Measurements from ENCODE around the gene YIF1A. TPM values are rescaled to one million over a fixed set of nuclear protein-coding genes. Genes with fewer than 3 reads are reported as not detected.
A peak's percentile ranks its signal among the peaks of the same experiment; 100 is the strongest.
"Not testable (repeated sequence)": the region's sequence is repeated elsewhere in the genome, so short reads cannot be mapped to it uniquely, and the experiment has no call there.

YIF1A gene
- total RNA-seq, 2 experiments from 2014 or later = 57.4 to 64.0 TPM

DNA sequence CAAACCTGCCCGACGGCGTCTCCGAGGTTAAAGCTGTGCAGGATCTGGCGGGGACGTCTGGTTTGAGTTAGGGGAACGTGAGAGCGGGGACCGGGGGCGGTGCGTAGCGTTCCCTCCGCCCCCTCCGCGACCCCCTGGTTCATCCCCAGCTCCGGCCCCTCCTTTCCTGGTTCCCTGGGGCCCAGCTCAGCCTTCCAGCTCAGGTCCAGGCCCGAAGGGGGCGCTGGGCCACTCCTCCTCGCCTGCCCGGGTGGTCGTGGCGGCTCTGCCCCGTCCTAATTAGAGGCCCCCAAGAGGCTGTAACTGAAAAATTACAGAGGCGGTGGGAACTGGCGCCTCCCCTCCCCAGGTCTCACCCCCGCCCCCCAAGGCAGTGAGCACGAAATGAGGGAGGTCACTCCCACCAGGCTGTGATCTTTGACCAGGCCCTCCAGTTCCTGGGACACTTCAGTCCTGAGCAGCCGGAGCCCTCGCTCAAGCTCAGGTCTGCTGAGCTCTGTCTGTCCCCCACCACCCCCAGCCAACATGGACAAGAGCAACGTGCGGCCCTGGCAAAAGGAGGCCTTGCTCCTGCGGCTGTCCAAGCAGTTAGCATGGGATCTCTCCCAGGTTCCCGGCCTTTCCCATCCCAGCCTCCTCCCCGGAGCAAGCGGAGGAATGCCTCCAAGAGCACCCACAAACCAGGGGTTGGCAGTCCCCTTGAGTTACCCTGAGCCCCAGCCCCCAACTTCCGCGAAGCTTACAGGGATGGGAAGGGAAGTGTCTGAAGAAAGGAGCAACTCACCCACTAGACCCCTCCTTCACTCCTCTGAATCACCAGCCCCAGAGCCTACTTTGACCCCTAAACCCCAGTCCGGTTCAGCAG lies 24.6 kb upstream of the YIF1A start:
- peak; percentile 51 for DNase-seq

DNA sequence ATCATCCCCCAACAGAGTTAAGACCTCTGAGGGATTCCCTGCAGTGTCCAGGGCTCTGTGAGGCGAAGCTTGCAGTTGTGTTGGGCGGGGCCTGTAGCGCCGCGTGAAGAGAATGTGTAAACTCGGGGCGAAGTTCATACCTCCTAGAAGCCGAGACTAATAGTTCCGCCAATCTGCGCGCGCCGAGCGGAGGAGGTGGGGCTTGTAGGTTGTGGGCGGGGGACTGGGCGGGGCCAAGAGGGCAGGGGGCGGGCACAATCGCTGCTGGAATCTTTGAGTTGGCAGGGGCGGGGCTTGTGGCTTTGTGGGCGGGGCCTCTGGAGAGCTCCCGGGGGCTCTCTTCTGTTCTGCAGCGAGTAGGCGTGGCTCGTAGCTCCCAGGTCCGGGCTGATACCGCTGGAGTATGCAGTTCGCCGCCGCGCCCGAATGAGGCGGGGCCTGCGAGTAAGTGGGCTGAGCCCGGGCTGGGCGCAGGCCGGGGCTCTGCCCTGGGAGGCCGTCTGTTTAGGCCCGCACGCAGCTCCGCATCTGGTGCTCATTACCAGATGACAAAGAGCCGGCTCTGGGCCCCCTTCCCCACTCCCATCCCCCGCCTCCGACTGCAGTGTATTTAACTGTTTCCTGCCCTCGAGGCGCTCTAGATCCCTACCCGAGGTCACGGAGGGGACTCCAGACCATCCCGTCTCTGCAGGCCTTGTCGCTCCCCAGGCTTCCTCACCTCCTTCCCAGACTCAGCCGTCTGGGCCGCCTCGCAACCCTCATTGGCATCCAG lies 23.8 kb upstream of the YIF1A start:
- Mint-ChIP-seq H3K4me1 (ENCODE audit: low read depth) (peaks cover 32% of the 10 kb centered on the region), H3K9me3 (no peaks in the 10 kb centered on the region), H3K27ac (peak overlapping the region; percentile 97), H3K27me3 (no peaks in the 10 kb centered on the region), H3K4me3 (peak overlapping the region; percentile 80), H3K36me3 (ENCODE audit: low read depth) (peaks cover 7% of the 10 kb centered on the region)
- TF ChIP-seq, protein P1, sequence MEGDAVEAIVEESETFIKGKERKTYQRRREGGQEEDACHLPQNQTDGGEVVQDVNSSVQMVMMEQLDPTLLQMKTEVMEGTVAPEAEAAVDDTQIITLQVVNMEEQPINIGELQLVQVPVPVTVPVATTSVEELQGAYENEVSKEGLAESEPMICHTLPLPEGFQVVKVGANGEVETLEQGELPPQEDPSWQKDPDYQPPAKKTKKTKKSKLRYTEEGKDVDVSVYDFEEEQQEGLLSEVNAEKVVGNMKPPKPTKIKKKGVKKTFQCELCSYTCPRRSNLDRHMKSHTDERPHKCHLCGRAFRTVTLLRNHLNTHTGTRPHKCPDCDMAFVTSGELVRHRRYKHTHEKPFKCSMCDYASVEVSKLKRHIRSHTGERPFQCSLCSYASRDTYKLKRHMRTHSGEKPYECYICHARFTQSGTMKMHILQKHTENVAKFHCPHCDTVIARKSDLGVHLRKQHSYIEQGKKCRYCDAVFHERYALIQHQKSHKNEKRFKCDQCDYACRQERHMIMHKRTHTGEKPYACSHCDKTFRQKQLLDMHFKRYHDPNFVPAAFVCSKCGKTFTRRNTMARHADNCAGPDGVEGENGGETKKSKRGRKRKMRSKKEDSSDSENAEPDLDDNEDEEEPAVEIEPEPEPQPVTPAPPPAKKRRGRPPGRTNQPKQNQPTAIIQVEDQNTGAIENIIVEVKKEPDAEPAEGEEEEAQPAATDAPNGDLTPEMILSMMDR (IDR thresholded peaks at IDR 0.05) = no peak
- ChIA-PET CTCF (interaction anchor here (0.5 to 10.2 kb wide), 20 partner anchors 9 to 109 kb away, joined by 3 to 149 read pairs (median 8); partner anchors contain the start of genes B4GAT1, BRMS1, RIN1 and TMEM151A), POLR2A (interaction anchor here (0.5 to 6.9 kb wide), 24 partner anchors 10 to 467 kb away, joined by 3 to 38 read pairs (median 4); partner anchors contain the start of genes B4GAT1, BRMS1, RAB1B and RIN1)
- ATAC-seq (peak; percentile 71), DNase-seq (peak; percentile 99)
- intact Hi-C loops (cut with micrococcal nuclease) = loop anchor here (5.0 kb wide), 2 partner anchors 35 to 75 kb away; partner anchors contain the start of genes B4GAT1 and BRMS1

More for the DNA sequence above, 24.6 kb upstream of the YIF1A start:
- H3K4me3 Mint-ChIP-seq = peak overlapping the region; percentile 80
- TF ChIP-seq, protein P1 (IDR thresholded peaks at IDR 0.05) = no peak
- no peaks in the 10 kb centered on the region for H3K27me3 Mint-ChIP-seq
- H3K4me1 Mint-ChIP-seq (ENCODE audit: low read depth) = peaks cover 39% of the 10 kb centered on the region
- no peaks in the 10 kb centered on the region for H3K9me3 Mint-ChIP-seq
- H3K27ac Mint-ChIP-seq = peak overlapping the region; percentile 97
- no peak for ATAC-seq
- ChIA-PET POLR2A (interaction anchor here (1.0 to 6.9 kb wide), 18 partner anchors 9 to 258 kb away, joined by 3 to 38 read pairs (median 6); partner anchors contain the start of genes B4GAT1, BRMS1, RAB1B and RIN1), CTCF (interaction anchor here (1.0 to 10.2 kb wide), 11 partner anchors 9 to 125 kb away, joined by 3 to 149 read pairs (median 37); partner anchors contain the start of genes B4GAT1, BRMS1, MRPL11 and RIN1)
- intact Hi-C loops (cut with micrococcal nuclease) = loop anchor here (5.0 kb wide), 2 partner anchors 34 to 74 kb away; partner anchors contain the start of genes B4GAT1 and BRMS1
- H3K36me3 Mint-ChIP-seq (ENCODE audit: low read depth) = peaks cover 7% of the 10 kb centered on the region

DNA sequence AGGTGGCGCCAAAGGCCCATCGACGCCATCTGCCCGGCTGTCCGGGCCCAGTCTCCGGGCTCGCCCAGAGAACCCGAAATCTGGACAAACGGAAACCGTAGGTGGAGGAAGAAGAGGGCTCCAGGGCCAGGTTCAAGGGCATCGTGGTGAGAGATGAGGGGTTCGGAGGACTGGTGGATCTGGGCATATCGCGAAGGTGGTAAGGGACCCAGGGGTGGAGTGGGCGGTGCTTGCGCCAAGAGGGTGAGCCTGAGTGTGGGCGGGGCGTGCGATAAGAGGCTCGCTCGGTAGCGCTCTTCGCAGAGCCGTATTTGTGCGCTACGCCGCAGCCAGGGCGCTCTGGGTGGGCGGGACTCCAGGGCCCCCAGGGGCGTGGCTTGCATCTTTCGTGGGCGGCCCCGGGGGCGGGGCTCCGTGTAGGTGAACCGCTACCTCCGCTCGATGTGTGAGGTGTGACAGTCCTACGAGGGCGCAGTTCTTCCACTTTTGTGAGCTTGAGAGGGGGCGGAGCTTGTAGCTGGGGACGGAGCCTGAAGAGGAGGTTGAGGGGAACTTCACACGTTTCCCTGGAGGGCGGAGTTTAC lies 23.1 kb upstream of the YIF1A start:
- Mint-ChIP-seq H3K4me3 (peak overlapping the region; percentile 80), H3K27me3 (no peaks in the 10 kb centered on the region), H3K36me3 (ENCODE audit: low read depth) (peaks cover 7% of the 10 kb centered on the region), H3K9me3 (no peaks in the 10 kb centered on the region), H3K4me1 (ENCODE audit: low read depth) (peaks cover 26% of the 10 kb centered on the region), H3K27ac (peak overlapping the region; percentile 97)
- ATAC-seq (peak; percentile 68), DNase-seq (peak; percentile 99)
- TF ChIP-seq, protein P1 (IDR thresholded peaks at IDR 0.05) = peak; percentile 33
- intact Hi-C loops (cut with micrococcal nuclease) = loop anchor here (5.0 kb wide), 2 partner anchors 35 to 75 kb away; partner anchors contain the start of genes B4GAT1 and BRMS1
- CTCF ChIA-PET = interaction anchor here (0.5 to 10.2 kb wide), 31 partner anchors 10 to 244 kb away, joined by 3 to 149 read pairs (median 5); partner anchors contain the start of genes B4GAT1, BRMS1, DPP3 and RIN1
- POLR2A ChIA-PET = interaction anchor here (0.5 to 6.9 kb wide), 19 partner anchors 10 to 466 kb away, joined by 3 to 38 read pairs (median 5); partner anchors contain the start of genes B4GAT1, BRMS1, RIN1 and SLC29A2

DNA sequence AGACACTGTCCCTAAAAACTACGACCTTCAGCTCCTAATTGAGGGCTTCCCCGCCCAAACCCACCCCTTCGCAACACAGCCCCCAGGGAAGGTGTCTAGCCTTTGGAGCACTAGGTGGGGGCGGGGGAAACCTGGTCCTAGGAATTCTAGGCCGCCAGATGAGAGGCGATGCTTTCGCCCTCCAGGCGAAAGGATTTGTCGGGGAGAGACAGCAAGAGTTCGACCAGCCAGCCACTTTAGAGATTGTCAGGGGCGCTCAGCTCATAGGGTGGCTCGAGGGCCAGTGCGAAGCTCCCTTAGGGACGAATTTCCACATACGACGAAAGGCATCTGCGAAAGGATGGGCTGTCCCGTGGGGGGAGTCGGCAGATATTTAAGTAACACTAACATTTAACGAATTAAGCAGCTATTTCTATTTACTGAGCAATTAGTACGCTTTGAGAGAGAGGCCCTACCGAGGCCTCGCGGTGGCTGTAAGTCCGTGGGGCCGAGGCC lies 22.6 kb upstream of the YIF1A start:
- Mint-ChIP-seq H3K27me3 (no peaks in the 10 kb centered on the region), H3K27ac (peak overlapping the region; percentile 97), H3K9me3 (no peaks in the 10 kb centered on the region), H3K36me3 (ENCODE audit: low read depth) (peaks cover 7% of the 10 kb centered on the region), H3K4me3 (peak overlapping the region; percentile 80), H3K4me1 (ENCODE audit: low read depth) (peaks cover 25% of the 10 kb centered on the region)
- intact Hi-C loops (cut with micrococcal nuclease) = loop anchor here (5.0 kb wide), 2 partner anchors 36 to 76 kb away; partner anchors contain the start of genes B4GAT1 and BRMS1
- ATAC-seq = no peak
- TF ChIP-seq, protein P1 (IDR thresholded peaks at IDR 0.05) = peak; percentile 96
- POLR2A ChIA-PET = interaction anchor here (0.7 to 3.8 kb wide), 12 partner anchors 11 to 240 kb away, joined by 3 to 21 read pairs (median 6); partner anchors contain the start of genes BRMS1 and YIF1A
- CTCF ChIA-PET = interaction anchor here (0.7 to 10.2 kb wide), 29 partner anchors 10 to 244 kb away, joined by 3 to 149 read pairs (median 6); partner anchors contain the start of genes B4GAT1, BRMS1, DPP3 and RIN1
- no peak for DNase-seq

DNA sequence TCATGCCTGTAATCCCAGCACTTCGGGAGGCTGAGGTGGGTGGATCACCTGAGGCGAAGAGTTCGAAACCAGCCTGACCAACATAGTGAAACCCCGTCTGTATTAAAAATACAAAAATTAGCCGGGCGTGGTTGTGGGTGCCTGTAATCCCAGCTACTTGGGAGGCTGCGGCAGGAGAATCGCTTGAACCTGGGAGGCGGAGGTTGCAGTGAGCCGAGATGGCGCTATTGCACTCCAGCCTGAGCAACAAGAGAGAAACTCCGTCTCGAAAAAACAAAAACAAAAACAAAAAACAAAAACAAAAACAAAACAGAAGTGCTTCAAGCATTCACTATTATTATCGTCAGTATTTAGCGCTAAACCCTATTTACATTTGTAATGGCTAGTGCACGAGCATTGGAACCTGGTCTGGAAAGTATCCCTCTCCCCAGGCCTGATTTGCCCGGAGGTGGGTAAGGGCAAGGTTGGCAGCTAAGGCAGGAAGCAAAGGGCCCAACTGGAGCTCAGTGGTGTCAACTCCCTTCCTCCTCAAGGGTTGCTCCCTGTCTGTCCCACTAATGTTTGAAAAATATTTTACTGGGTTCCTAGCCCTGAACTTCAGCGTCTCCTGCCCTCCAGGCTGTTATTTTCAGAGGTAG lies 22.0 kb upstream of the YIF1A start:
- POLR2A ChIA-PET = interaction anchor here (0.7 to 3.8 kb wide), 11 partner anchors 11 to 240 kb away, joined by 3 to 21 read pairs (median 7); partner anchors contain the start of genes BRMS1 and YIF1A
- H3K9me3 Mint-ChIP-seq; H3K27ac Mint-ChIP-seq; DNase-seq; H3K36me3 Mint-ChIP-seq (ENCODE audit: low read depth); ATAC-seq; H3K4me3 Mint-ChIP-seq; H3K27me3 Mint-ChIP-seq: not testable (repeated sequence)
- intact Hi-C loops (cut with micrococcal nuclease) = loop anchor here (5.0 kb wide), 2 partner anchors 36 to 76 kb away; partner anchors contain the start of genes B4GAT1 and BRMS1
- H3K4me1 Mint-ChIP-seq (ENCODE audit: low read depth) = peaks cover 22% of the 10 kb centered on the region
- CTCF ChIA-PET = interaction anchor here (0.7 to 10.2 kb wide), 27 partner anchors 10 to 243 kb away, joined by 3 to 149 read pairs (median 6); partner anchors contain the start of genes B4GAT1, BRMS1, DPP3 and RIN1

Data from activated CD8-positive, alpha-beta T cell treated with anti-CD3 and anti-CD28 coated beads for 36 hours (primary cell).